ENCODE data around the gene FBXO8. TPM values are rescaled to one million over a fixed set of nuclear protein-coding genes. Genes with fewer than 3 reads are reported as not detected.

The FBXO8 gene
- total RNA-seq, 1 donor from 2014 or later: 12.4 TPM

DNA sequence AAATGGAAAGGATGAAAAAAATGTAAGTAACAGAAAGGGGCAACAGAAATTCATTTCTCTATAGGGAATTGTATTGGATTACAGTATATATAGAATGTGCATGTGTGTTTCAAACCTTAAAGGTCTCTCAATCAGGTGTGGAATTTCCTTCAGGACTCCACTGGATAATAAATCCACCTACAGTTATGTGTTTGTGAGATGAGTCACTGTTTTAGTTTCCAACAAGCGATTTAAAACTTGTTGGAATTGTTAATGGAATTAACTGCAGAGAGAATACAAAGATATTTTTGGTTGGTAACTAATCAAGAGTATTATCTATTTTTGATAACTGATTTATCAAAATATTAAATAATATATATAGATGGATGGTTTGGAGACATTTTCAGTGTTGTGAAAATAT lies 33.1 kb upstream of the FBXO8 start:
- no peak for DNase-seq (ENCODE audit: low spot score)
- Mint-ChIP-seq H3K36me3 (ENCODE audit: low read depth, unreplicated experiment) (no peaks in the 10 kb centered on the region), H3K27ac (ENCODE audit: unreplicated experiment) (no peak overlapping the region), H3K4me1 (ENCODE audit: unreplicated experiment) (peaks cover 4% of the 10 kb centered on the region), H3K4me3 (ENCODE audit: unreplicated experiment) (no peak overlapping the region), H3K27me3 (ENCODE audit: unreplicated experiment) (no peaks in the 10 kb centered on the region), H3K9me3 (ENCODE audit: unreplicated experiment) (no peaks in the 10 kb centered on the region)
- no peak for TF ChIP-seq CTCF (IDR thresholded peaks at IDR 0.05; ENCODE audit: unreplicated experiment)

DNA sequence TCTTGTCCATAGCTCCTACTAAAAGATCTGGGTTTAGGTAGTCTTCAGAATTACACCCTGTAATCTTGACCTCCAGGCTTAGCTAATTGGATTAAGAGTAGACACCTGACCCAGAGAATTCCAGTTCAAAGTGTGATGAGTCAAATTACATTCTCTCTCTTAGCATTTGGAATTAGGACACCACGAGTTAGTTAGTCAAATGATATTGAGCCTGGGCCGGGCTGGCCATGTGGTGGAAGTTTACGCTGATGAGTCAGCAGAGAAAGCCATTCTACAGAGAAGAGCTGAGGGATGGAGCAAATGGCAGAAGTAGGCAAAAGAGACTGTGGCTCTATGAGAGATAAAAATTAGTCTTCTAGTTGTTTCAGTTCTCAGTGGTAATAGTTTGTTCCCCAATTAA lies 31.3 kb upstream of the FBXO8 start:
- Mint-ChIP-seq H3K27me3 (ENCODE audit: unreplicated experiment) (no peaks in the 10 kb centered on the region), H3K4me3 (ENCODE audit: unreplicated experiment) (no peak overlapping the region), H3K9me3 (ENCODE audit: unreplicated experiment) (no peaks in the 10 kb centered on the region), H3K4me1 (ENCODE audit: unreplicated experiment) (no peaks in the 10 kb centered on the region), H3K27ac (ENCODE audit: unreplicated experiment) (no peak overlapping the region), H3K36me3 (ENCODE audit: low read depth, unreplicated experiment) (no peaks in the 10 kb centered on the region)
- no peak for DNase-seq (ENCODE audit: low spot score)
- TF ChIP-seq CTCF (IDR thresholded peaks at IDR 0.05; ENCODE audit: unreplicated experiment): no peak

- no peaks in the 10 kb centered on the region for H3K9me3 Mint-ChIP-seq (ENCODE audit: unreplicated experiment)
- H3K36me3 Mint-ChIP-seq (ENCODE audit: low read depth, unreplicated experiment): no peaks in the 10 kb centered on the region
- no peak overlapping the region for H3K27ac Mint-ChIP-seq (ENCODE audit: unreplicated experiment)
- H3K27me3 Mint-ChIP-seq (ENCODE audit: unreplicated experiment): no peaks in the 10 kb centered on the region
- DNase-seq (ENCODE audit: low spot score): no peak
- H3K4me3 Mint-ChIP-seq (ENCODE audit: unreplicated experiment): no peak overlapping the region
- no peaks in the 10 kb centered on the region for H3K4me1 Mint-ChIP-seq (ENCODE audit: unreplicated experiment)
- TF ChIP-seq CTCF (IDR thresholded peaks at IDR 0.05; ENCODE audit: unreplicated experiment): no peak
These were observed 30.8 kb upstream of the FBXO8 start for GRCh38 chr4:174314274-174314673.

DNA sequence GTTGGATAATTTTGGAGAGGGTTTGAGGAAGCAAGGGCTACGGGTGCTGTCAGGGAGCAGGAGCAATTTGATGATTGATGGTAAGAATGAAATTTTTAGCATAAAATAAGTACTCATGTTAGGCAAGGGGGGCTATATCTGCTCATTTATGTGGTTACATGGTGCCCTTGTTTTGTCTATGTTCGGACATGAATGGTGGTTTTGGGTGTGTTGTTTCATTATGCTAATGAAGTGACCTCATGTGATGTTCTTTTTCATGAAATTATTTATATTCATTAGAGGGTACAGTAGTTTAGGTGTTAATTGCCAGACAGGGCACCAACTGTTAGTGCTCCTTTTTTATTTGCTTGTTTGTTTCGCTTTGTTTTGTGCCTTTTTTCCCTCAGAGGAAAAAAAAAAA lies 29.5 kb upstream of the FBXO8 start:
- TF ChIP-seq CTCF (IDR thresholded peaks at IDR 0.05; ENCODE audit: unreplicated experiment): no peak
- Mint-ChIP-seq H3K4me3 (ENCODE audit: unreplicated experiment) (no peak overlapping the region), H3K27me3 (ENCODE audit: unreplicated experiment) (no peaks in the 10 kb centered on the region), H3K4me1 (ENCODE audit: unreplicated experiment) (no peaks in the 10 kb centered on the region), H3K36me3 (ENCODE audit: low read depth, unreplicated experiment) (no peaks in the 10 kb centered on the region), H3K27ac (ENCODE audit: unreplicated experiment) (no peak overlapping the region), H3K9me3 (ENCODE audit: unreplicated experiment) (no peaks in the 10 kb centered on the region)
- DNase-seq (ENCODE audit: low spot score): no peak

GRCh38 chr4:174307694-174308093 lies 24.2 kb upstream of the FBXO8 start:
- Mint-ChIP-seq H3K4me3 (ENCODE audit: unreplicated experiment) (no peak overlapping the region), H3K27me3 (ENCODE audit: unreplicated experiment) (no peaks in the 10 kb centered on the region), H3K36me3 (ENCODE audit: low read depth, unreplicated experiment) (no peaks in the 10 kb centered on the region), H3K27ac (ENCODE audit: unreplicated experiment) (no peak overlapping the region), H3K9me3 (ENCODE audit: unreplicated experiment) (no peaks in the 10 kb centered on the region), H3K4me1 (ENCODE audit: unreplicated experiment) (no peaks in the 10 kb centered on the region)
- no peak for TF ChIP-seq CTCF (IDR thresholded peaks at IDR 0.05; ENCODE audit: unreplicated experiment)
- DNase-seq (ENCODE audit: low spot score): no peak

All from endothelial cell (in vitro differentiated cells).